Medulla oblongata (tissue), 1 donor: ENCODE results near the gene DCAF6.

Source experiments
- DNase-seq: peaks from one replicate; pipeline ENCODE4 v3.0.0-alpha.2; 2015; ENCODE audit errors: extremely low spot score

The DCAF6 gene

GRCh38 chr1:168101336-168101735 lies 164.9 kb downstream of the DCAF6 start:
- no peak for DNase-seq

GRCh38 chr1:168102487-168102886 lies 166.0 kb downstream of the DCAF6 start:
- no peak for DNase-seq

- no peak for DNase-seq
Observed at GRCh38 chr1:168104535-168104934, 168.1 kb downstream of the DCAF6 start.

- no peak for DNase-seq
Observed at GRCh38 chr1:168105846-168106245, 169.4 kb downstream of the DCAF6 start.

GRCh38 chr1:168106274-168106673 lies 169.8 kb downstream of the DCAF6 start:
- no peak for DNase-seq

- DNase-seq, result no peak
Observed at GRCh38 chr1:168110896-168111545, 174.5 kb downstream of the DCAF6 start.

- peak; percentile 36 for DNase-seq
Observed at GRCh38 chr1:168112673-168113305, 176.3 kb downstream of the DCAF6 start.

GRCh38 chr1:168114845-168115244 lies 178.4 kb downstream of the DCAF6 start:
- no peak for DNase-seq

GRCh38 chr1:168116327-168116799 lies 179.9 kb downstream of the DCAF6 start:
- no peak for DNase-seq

GRCh38 chr1:168119750-168120149 lies 183.3 kb downstream of the DCAF6 start:
- DNase-seq, result no peak

- peak; percentile 29 for DNase-seq
Observed at GRCh38 chr1:168121401-168122011, 185.0 kb downstream of the DCAF6 start.

GRCh38 chr1:168125051-168125450 lies 188.6 kb downstream of the DCAF6 start:
- no peak for DNase-seq
